Caco-2 (cell line): ENCODE measurements around the gene COX5A. TPM values are rescaled to one million over a fixed set of nuclear protein-coding genes. Genes with fewer than 3 reads are reported as not detected.

ENCODE experiments used
- BruUV-seq: library from RNA; stranded (reverse); fragments of 400-500 nt; replicated peaks from 2 replicates; lab custom pipeline; 2021; lab: Mats Ljungman, UMichigan
- CTCF ChIA-PET: fragments of 300-600 bp; sonication (Branson Sonifier 250); formaldehyde crosslinking; loops from one replicate; lab custom pipeline; 2022; ENCODE audit warnings: antibody characterized with exemption; lab: Charles Lee
- POLR2A ChIA-PET: fragments of 300-600 bp; sonication (Branson Sonifier 250); formaldehyde crosslinking; loops from one replicate; lab custom pipeline; 2022; ENCODE audit warnings: antibody characterized with exemption; lab: Charles Lee
- DNase-seq, 2 experiments: peaks; one replicate each; pipeline versions ENCODE4 v3.0.0 to v3.0.0-alpha.2; 2020 to 2022
- H3K27me3 ChIP-seq: replicated peaks from 2 replicates; pipeline ENCODE4 v1.6.0; 2011; ENCODE audit warnings: low read length; ENCODE audit not compliant: control insufficient read depth, insufficient read depth
- H3K36me3 ChIP-seq: 2 replicates; pipeline ENCODE4 v1.5.1; 2011; ENCODE audit warnings: low read length; ENCODE audit not compliant: control insufficient read depth, insufficient read depth
- H3K4me1 ChIP-seq: fragments of 250-450 bp; sonication (Bioruptor Pico); 2 replicates; pipeline ENCODE4 v1.5.1; 2020; ENCODE audit warnings: mild to moderate bottlenecking
- H3K4me3 ChIP-seq: 2 replicates; pipeline ENCODE4 v1.5.1; 2011; ENCODE audit warnings: low read depth, mild to moderate bottlenecking, control low read depth, low read length
- H3K9me3 ChIP-seq: fragments of 250-450 bp; sonication (Bioruptor Pico); 2 replicates; pipeline ENCODE4 v1.5.1; 2020; ENCODE audit warnings: mild to moderate bottlenecking, moderate library complexity
- H3K27ac Mint-ChIP-seq: one replicate; pipeline ENCODE4 v1.8.0; 2022; ENCODE audit warnings: mixed read lengths; ENCODE audit not compliant: unreplicated experiment
- H3K27me3 Mint-ChIP-seq: one replicate; pipeline ENCODE4 v1.8.0; 2022; ENCODE audit warnings: mixed read lengths; ENCODE audit not compliant: insufficient read depth, unreplicated experiment
- H3K36me3 Mint-ChIP-seq: one replicate; pipeline ENCODE4 v1.8.0; 2022; ENCODE audit warnings: mild to moderate bottlenecking, mixed read lengths; ENCODE audit not compliant: insufficient read depth, unreplicated experiment
- H3K4me1 Mint-ChIP-seq: one replicate; pipeline ENCODE4 v1.8.0; 2022; ENCODE audit warnings: low read depth, mixed read lengths; ENCODE audit not compliant: unreplicated experiment
- H3K4me3 Mint-ChIP-seq: one replicate; pipeline ENCODE4 v1.8.0; 2022; ENCODE audit warnings: mild to moderate bottlenecking, moderate library complexity, mixed read lengths; ENCODE audit not compliant: unreplicated experiment
- H3K9me3 Mint-ChIP-seq: one replicate; pipeline ENCODE4 v1.8.0; 2022; ENCODE audit warnings: mixed read lengths; ENCODE audit not compliant: unreplicated experiment
- CTCF ChIP-seq, 2 experiments: fragments of 200-600 bp in 1 of 2; IDR thresholded peaks; 1 replicate in 1 of 2; 2 replicates in 1 of 2; pipeline versions ENCODE4 v1.5.1 to v1.8.0; 2011 to 2022; ENCODE audit warnings: antibody characterized with exemption in 1 of 2, control low read depth in 1 of 2, inconsistent platforms in 1 of 2, low read depth in 1 of 2, low read length in 1 of 2, mild to moderate bottlenecking in 1 of 2, moderate library complexity in 1 of 2; ENCODE audit not compliant: insufficient read depth in 1 of 2, severe bottlenecking in 1 of 2, unreplicated experiment in 1 of 2
- intact Hi-C: fragments of 100-400 bp; cut with micrococcal nuclease; formaldehyde crosslinking; loops from one replicate; pipeline ENCODE4 v1.10.0; 2022; ENCODE audit not compliant: unreplicated experiment
- total RNA-seq: library from RNA; stranded (reverse); gene quantifications from 2 replicates; pipeline ENCODE4 v1.2.3, GENCODE V29; 2022

The COX5A gene
- total RNA-seq, 1 experiment from 2014 or later, result 318 TPM

- H3K36me3 Mint-ChIP-seq, result peaks cover 13% of the 10 kb centered on the region
- no peak for DNase-seq
- ChIA-PET POLR2A (no interaction called here), CTCF (no interaction called here)
- H3K4me1 Mint-ChIP-seq, result peaks cover 17% of the 10 kb centered on the region
- no peak for TF ChIP-seq CTCF (IDR thresholded peaks at IDR 0.05; ENCODE audit: insufficient read depth in 1 of 2, low read depth in 1 of 2, low read length in 1 of 2, severe bottlenecking in 1 of 2, unreplicated experiment in 1 of 2)
- Histone ChIP-seq H3K36me3 (no peaks in the 10 kb centered on the region), H3K9me3 (peaks cover 13% of the 10 kb centered on the region), H3K4me3 (no peak overlapping the region), H3K27me3 (no peaks in the 10 kb centered on the region), H3K4me1 (peaks cover 5% of the 10 kb centered on the region; the same call in 1 of the 2 replicates)
- H3K27me3 Mint-ChIP-seq, result no peaks in the 10 kb centered on the region
- intact Hi-C loops, result no loop called here
- H3K9me3 Mint-ChIP-seq, result peaks cover 9% of the 10 kb centered on the region
- H3K27ac Mint-ChIP-seq, result no peak overlapping the region
- BruUV-seq, result no TSS peak
- no peak overlapping the region for H3K4me3 Mint-ChIP-seq
Observed at GRCh38 chr15:74885461-74885860, 52.4 kb downstream of the COX5A start.

- Mint-ChIP-seq H3K27me3 (no peaks in the 10 kb centered on the region), H3K4me3 (no peak overlapping the region), H3K4me1 (peaks cover 15% of the 10 kb centered on the region), H3K27ac (no peak overlapping the region), H3K36me3 (peaks cover 5% of the 10 kb centered on the region), H3K9me3 (peaks cover 9% of the 10 kb centered on the region)
- POLR2A ChIA-PET, result no interaction called here
- DNase-seq, result no peak
- CTCF ChIA-PET, result no interaction called here
- BruUV-seq, result no TSS peak
- Histone ChIP-seq H3K36me3 (no peaks in the 10 kb centered on the region), H3K9me3 (peaks cover 13% of the 10 kb centered on the region), H3K27me3 (no peaks in the 10 kb centered on the region), H3K4me3 (no peak overlapping the region), H3K4me1 (peaks cover 5% of the 10 kb centered on the region; the same call in 1 of the 2 replicates)
- TF ChIP-seq CTCF (IDR thresholded peaks at IDR 0.05; ENCODE audit: insufficient read depth in 1 of 2, low read depth in 1 of 2, low read length in 1 of 2, severe bottlenecking in 1 of 2, unreplicated experiment in 1 of 2), result no peak
- intact Hi-C loops, result no loop called here
Observed at GRCh38 chr15:74884428-74885223, 53.2 kb downstream of the COX5A start.

- intact Hi-C loops, result no loop called here
- no TSS peak for BruUV-seq
- Histone ChIP-seq H3K4me3 (no peak overlapping the region), H3K36me3 (no peaks in the 10 kb centered on the region), H3K27me3 (no peaks in the 10 kb centered on the region), H3K4me1 (peaks cover 5% of the 10 kb centered on the region; the same call in 1 of the 2 replicates), H3K9me3 (peaks cover 13% of the 10 kb centered on the region)
- no peak for TF ChIP-seq CTCF (IDR thresholded peaks at IDR 0.05; ENCODE audit: insufficient read depth in 1 of 2, low read depth in 1 of 2, low read length in 1 of 2, severe bottlenecking in 1 of 2, unreplicated experiment in 1 of 2)
- no peak for DNase-seq
- Mint-ChIP-seq H3K9me3 (peaks cover 9% of the 10 kb centered on the region), H3K27me3 (no peaks in the 10 kb centered on the region), H3K4me3 (no peak overlapping the region), H3K27ac (no peak overlapping the region), H3K4me1 (peaks cover 6% of the 10 kb centered on the region), H3K36me3 (peaks cover 5% of the 10 kb centered on the region)
- ChIA-PET CTCF (interaction anchor here (1.5 kb wide), 1 partner anchor 19 kb away, joined by 4 read pairs; no protein-coding TSS in a partner anchor), POLR2A (no interaction called here)
Observed at GRCh38 chr15:74882528-74882927, 55.3 kb downstream of the COX5A start.
